Transverse colon (tissue), 4 donors: ENCODE data around the gene CPEB3.

Experiments
- CTCF ChIP-seq, 5 experiments: fragments of 200-600 bp in 3 of 5; fragments of 450-650 bp in 2 of 5; sonication (generic) in 3 of 5; IDR thresholded peaks; 1 replicate in 2 of 5; 2 replicates in 3 of 5; pipeline ENCODE4 v1.5.1; 2016 to 2017; ENCODE audit warnings: antibody characterized with exemption in 5 of 5, inconsistent platforms in 3 of 5, mild to moderate bottlenecking in 2 of 5, moderate library complexity in 1 of 5
- POLR2A ChIP-seq: fragments of 450-650 bp; IDR thresholded peaks from one replicate; pipeline ENCODE4 v1.6.1; 2016; ENCODE audit warnings: antibody characterized with exemption, mild to moderate bottlenecking, moderate library complexity
- POLR2AphosphoS5 ChIP-seq, 3 donors: sonication (generic); formaldehyde crosslinking; IDR thresholded peaks; one replicate each; pipeline ENCODE4 v1.6.1; 2016; ENCODE audit warnings: antibody characterized with exemption in 3 of 3

- no peak for TF ChIP-seq POLR2A
- no peak for TF ChIP-seq CTCF (IDR thresholded peaks at IDR 0.05)
- TF ChIP-seq POLR2AphosphoS5 (IDR thresholded peaks at IDR 0.05), result no peak
These were observed 166.2 kb downstream of the CPEB3 start for GRCh38 chr10:92124616-92125143.
